GM18520 (cell line): ENCODE data around the gene PPFIBP2.
A peak's percentile ranks its signal among the peaks of the same experiment; 100 is the strongest.

Source experiments
- ATAC-seq: cut with Tn5 transposase; IDR thresholded peaks from one replicate; pipeline ENCODE4 v1.9.1; 2021; ENCODE audit not compliant: unreplicated experiment

Gene PPFIBP2

GRCh38 chr11:7575841-7576725 lies 62.3 kb downstream of the PPFIBP2 start:
- ATAC-seq = no peak

- ATAC-seq = no peak
Measured at GRCh38 chr11:7576726-7577290, 63.0 kb downstream of the PPFIBP2 start.

GRCh38 chr11:7577291-7578190 lies 63.7 kb downstream of the PPFIBP2 start:
- no peak for ATAC-seq

- ATAC-seq = no peak
Measured at GRCh38 chr11:7578276-7578955, 64.6 kb downstream of the PPFIBP2 start.

GRCh38 chr11:7579361-7579791 lies 65.6 kb downstream of the PPFIBP2 start:
- no peak for ATAC-seq

- ATAC-seq = no peak
Measured at GRCh38 chr11:7581021-7581590, 67.3 kb downstream of the PPFIBP2 start.

GRCh38 chr11:7582338-7582985 lies 68.7 kb downstream of the PPFIBP2 start:
- no peak for ATAC-seq

- ATAC-seq = no peak
Measured at GRCh38 chr11:7583248-7583647, 69.4 kb downstream of the PPFIBP2 start.

- ATAC-seq = no peak
Measured at GRCh38 chr11:7584910-7585309, 71.1 kb downstream of the PPFIBP2 start.

- no peak for ATAC-seq
Measured at GRCh38 chr11:7585816-7586215, 72.0 kb downstream of the PPFIBP2 start.

- no peak for ATAC-seq
Measured at GRCh38 chr11:7586376-7586775, 72.6 kb downstream of the PPFIBP2 start.

- ATAC-seq = no peak
Measured at GRCh38 chr11:7587712-7588111, 73.9 kb downstream of the PPFIBP2 start.

- no peak for ATAC-seq
Measured at GRCh38 chr11:7589861-7590260, 76.1 kb downstream of the PPFIBP2 start.

- ATAC-seq = no peak
Measured at GRCh38 chr11:7590529-7590928, 76.7 kb downstream of the PPFIBP2 start.

GRCh38 chr11:7591107-7591894 lies 77.5 kb downstream of the PPFIBP2 start:
- ATAC-seq = no peak

- ATAC-seq = peak; percentile 54
Measured at GRCh38 chr11:7591987-7592386, 78.2 kb downstream of the PPFIBP2 start.

- no peak for ATAC-seq
Measured at GRCh38 chr11:7592711-7593110, 78.9 kb downstream of the PPFIBP2 start.

GRCh38 chr11:7593481-7593880 lies 79.7 kb downstream of the PPFIBP2 start:
- ATAC-seq = no peak
